Globus pallidus (tissue), 1 donor: Measurements from ENCODE around the gene GLTPD2.

ENCODE experiments used
- DNase-seq: peaks from one replicate; pipeline ENCODE4 v3.0.0-alpha.2; 2015; ENCODE audit warnings: low spot score

Gene GLTPD2

GRCh38 chr17:4771519-4772234, 17.1 kb upstream of the GLTPD2 start, which contains the start of gene TM4SF5:
TM4SF5 (plus strand) TSS chr17:4771886; CDS start chr17:4771923, 37 bp downstream.
- no peak for DNase-seq

DNA sequence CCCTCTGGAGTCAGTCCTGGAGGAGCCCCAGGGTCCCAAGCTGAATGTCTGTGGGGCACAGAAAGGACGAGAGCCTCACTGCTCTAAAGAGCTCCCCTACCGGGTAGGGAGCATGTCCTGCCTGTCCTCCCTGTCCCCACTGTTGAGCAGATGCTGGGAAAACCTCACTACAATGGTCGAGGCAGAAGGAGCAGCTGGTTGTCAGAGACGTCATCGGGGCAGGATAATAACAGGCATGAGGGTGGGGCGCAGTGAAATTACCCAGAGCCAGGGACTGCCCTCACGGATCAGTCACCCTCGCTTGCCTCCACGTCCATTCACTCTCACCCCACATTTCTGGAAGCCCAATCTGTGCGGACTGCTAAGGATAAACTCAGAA, 16.5 kb upstream of the GLTPD2 start:
- no peak for DNase-seq

- DNase-seq, result no peak
Measured at GRCh38 chr17:4777969-4778760, 10.6 kb upstream of the GLTPD2 start.

GRCh38 chr17:4780325-4780955, 8.3 kb upstream of the GLTPD2 start:
- no peak for DNase-seq

DNA sequence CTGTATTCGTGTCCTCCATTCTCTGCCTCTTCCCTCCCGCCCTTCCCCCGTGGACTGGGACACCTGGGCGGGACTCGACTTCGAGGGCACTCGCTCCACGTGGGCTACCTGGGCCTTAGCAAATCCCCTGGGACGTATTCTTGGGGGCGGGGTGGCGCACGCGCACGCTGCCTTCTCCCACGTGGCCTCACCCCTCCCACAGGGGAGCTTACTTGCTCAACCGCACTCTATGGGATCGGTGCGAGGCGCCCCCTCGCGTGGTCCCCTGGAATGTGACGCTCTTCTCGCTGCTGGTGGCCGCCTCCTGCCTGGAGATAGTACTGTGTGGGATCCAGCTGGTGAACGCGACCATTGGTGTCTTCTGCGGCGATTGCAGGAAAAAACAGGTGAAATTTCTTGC, 6.1 kb upstream of the GLTPD2 start:
- no peak for DNase-seq

DNA sequence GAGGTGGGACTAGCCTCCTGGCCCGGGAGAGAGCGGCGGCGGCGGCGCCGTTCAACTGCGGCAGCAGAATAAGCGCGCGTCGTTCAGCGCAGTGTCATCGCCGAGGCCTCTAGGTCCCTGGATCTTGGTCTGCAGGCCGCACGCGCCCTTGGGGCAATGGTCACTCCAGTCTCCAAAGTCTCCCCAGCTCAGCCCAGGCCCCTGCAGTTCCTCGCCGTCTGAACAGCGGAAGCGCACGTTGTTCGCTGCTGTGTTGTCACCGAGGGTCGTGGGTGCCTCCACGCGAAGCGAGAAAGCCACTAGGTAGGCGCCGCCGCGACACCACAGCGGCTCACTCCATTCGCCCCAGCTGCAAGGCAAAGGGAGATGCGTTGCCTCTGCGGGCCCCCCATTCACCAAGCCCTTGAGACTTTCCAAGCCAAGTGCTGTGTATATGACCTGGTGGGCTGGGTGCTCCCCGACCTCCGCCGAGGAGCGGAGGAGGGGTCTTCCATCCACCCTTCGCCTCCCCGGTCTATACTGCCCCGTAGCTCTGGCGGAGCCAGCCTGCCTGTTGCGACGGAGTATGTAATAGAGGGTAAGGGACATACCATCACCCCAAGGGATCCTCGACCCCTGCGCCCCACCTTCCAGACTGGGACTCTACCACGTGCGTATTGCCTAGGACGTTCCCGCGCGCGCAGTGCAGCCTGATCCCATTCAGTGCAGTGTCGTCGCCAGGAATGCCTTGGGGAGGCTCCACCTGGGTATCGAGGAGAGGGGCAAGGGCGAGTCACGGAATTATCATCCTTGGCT, 3.3 kb upstream of the GLTPD2 start:
- no peak for DNase-seq

DNA sequence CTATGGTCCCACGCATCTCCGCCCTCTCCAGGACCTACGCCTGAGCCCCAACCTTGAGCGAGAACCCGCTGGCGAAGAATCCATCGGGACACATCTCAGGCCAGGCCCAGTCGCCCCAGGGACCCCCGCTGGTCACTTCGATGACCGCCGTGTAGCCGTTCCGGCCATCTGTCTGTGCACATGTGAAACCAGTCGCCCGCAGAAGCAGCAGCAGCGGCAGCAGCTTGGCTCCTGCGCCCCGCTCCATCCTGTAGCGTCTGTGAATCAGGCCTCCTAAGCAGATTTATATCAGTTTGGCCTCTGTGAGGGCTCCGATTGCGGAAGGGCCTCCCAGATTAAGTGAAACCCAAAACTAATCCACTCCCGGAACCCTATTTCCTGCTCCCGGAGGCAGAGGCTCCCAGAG, 2.7 kb upstream of the GLTPD2 start, which contains the start of gene VMO1:
Gene VMO1 (minus strand): TSS at position 259 of the 406 bp plus-strand sequence. CDS start 12 bp downstream, at position 247.
- DNase-seq, result peak; percentile 19

DNA sequence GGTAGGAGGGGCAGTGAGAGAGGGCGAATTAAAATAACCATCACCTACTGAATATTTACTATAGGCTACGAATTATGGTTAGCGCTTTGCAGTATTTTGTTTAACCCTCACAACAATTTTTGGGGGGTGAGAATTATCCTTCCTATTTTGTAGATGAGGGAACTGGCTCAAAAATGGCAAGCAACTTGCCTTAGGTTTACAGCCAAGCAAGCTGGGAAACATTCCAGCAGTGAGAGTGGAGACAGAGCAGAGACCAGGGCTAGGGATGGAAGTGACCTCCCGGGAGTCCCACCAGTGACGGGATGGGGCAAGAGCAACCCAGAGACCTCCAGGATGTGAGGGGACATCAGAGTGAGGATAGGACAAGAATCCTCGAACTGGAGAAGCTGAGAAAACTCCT, 2.2 kb upstream of the GLTPD2 start:
- DNase-seq, result peak; percentile 26

DNA sequence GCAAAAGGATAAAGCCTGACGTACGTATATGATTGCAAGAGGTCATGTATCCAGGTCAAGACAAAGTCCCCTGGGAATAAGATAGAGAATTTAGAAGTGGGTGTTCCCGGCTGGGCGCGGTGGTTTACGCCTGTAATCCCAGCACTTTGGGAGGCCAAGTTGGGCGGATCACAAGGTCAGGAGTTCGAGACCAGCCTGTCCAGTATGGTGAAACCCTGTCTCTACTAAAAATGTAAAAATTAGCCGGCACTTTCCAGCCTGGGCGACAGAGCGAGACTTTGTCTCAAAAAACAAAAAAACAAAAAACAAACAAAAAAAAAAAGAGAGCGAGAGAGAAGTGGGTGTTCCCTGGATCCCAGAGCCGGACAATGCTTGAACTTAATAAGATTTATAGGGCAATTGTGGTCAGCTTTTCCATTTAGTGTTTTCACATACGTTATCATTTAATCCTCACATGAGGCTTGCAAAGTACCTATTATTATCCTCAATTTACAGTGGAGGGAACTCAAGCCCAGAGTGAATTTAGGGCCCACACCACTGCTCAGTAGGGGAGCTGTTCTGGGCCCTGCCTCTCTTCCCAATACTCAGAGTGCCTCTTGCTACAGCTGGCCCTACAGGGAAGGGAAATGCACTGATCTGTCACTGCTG, 481 bp upstream of the GLTPD2 start:
- DNase-seq, result no peak

DNA sequence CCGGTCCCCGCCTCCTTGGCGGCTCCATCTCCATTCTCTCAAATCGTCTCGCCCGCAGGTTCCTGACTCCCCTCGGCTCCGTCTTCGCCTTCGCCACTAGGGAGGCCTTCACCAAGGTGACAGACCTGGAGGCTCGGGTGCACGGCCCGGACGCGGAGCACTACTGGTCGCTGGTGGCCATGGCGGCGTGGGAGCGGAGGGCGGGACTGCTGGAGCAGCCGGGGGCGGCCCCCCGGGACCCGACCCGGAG, 862 bp downstream of the GLTPD2 start:
- no peak for DNase-seq

DNA sequence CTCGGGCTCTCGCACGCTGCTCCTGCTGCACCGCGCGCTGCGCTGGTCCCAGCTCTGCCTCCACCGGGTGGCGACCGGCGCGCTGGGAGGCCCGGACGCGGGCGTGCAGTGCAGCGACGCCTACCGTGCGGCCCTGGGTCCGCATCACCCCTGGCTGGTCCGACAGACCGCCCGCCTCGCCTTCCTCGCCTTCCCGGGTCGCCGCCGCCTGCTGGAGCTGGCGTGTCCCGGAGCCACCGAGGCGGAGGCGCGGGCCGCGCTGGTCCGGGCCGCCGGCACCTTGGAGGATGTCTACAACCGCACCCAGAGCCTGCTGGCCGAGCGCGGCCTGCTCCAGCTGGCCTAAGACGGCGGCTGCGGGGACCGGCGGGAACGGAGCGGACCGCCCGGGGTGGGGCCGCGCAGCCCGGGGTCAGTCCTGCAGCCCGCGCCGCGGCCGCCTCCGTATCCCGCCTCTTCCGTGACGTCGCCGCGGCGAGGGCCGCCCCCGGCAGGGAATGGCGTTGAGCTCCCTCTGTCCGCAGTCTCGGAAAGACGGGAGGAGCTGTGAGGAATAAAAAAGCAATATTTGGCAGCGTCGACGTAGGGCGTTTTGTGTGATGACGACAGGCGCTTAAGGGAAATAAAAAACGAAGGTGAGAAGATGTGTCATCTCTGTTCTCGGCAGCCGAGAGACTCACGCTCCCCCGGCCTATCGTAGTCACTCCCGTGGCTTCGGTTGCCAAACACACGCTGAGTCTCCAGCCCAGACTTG, 1.4 kb downstream of the GLTPD2 start:
- DNase-seq, result peak; percentile 85

- DNase-seq, result no peak
Measured at GRCh38 chr17:4790705-4791088, 1.9 kb downstream of the GLTPD2 start.

GRCh38 chr17:4795168-4795567, 6.4 kb downstream of the GLTPD2 start:
- DNase-seq, result no peak

DNA sequence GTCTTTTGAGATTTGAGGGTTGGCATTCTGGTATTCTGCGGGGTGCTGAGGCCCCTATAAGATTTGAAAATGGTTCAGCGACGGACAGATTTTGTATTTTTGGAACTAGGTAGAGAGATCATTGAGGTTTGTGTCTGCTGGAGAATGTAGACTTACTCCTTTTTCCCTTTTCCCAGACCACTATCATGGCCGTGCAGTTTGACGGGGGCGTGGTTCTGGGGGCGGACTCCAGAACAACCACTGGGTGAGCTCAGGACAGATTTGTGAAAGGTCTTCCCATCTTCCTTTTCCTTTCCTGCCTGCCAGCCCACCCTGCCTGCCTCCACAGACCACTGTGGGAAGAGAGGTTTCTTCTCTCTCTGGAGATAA, 7.8 kb downstream of the GLTPD2 start:
- DNase-seq, result no peak

DNA sequence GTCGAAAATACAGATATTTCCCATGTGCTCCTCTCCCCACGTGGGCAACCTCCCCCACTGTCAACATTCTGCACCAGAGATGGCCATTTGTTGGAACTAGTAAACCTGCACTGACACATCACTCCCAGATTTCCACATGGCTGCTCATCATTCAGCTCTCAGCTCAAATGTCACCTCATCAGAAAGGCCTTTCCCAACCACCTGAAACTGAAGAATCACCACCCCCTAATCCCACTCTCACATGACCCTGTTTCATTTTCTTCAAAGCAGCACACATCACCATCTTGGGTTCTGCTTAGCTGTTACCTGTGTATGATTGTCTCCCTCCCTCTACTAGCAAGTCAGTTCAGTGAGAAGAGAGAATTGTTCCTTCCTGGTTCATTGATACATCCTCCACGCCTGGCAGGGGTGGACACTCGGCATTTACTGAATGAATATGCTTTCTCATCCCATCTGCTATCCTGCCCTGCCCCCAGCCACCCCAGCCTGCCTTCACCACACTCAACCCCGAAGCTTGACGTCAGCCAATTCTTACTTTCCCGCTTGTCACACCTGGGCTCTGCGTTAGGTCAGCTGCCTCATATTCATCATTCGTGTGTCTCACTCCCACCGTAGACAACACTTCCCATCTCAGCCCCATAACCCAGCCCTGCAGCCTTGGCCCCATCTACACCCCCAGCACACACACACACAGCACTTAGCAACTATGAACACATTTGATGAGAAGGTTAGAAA, 11.9 kb downstream of the GLTPD2 start:
- no peak for DNase-seq

GRCh38 chr17:4802228-4802627, 13.5 kb downstream of the GLTPD2 start, which contains the start of gene C17orf114:
C17orf114 (minus strand) TSS chr17:4802328.
- DNase-seq, result no peak

DNA sequence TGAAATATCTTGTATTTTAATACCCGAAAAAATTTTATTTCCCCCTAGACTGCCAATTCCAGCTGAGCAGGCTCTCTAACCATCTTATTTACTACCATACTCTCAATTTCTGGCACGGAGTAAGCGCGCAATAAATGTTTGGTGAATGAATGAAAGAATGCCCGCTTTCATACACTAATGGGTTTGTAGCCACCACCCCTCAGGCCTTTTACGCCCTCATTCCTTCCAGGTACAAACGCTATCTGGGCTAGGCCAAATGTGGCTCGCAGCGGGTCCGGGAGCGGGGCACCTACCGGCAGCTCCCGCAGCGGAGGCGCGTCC, 17.7 kb downstream of the GLTPD2 start:
- peak; percentile 17 for DNase-seq

- DNase-seq, result peak; percentile 84
Measured at GRCh38 chr17:4806777-4807604, 18.2 kb downstream of the GLTPD2 start, which contains the start of gene PLD2. PLD2 (plus strand) TSS chr17:4807152; CDS start chr17:4807773, 621 bp downstream.

DNA sequence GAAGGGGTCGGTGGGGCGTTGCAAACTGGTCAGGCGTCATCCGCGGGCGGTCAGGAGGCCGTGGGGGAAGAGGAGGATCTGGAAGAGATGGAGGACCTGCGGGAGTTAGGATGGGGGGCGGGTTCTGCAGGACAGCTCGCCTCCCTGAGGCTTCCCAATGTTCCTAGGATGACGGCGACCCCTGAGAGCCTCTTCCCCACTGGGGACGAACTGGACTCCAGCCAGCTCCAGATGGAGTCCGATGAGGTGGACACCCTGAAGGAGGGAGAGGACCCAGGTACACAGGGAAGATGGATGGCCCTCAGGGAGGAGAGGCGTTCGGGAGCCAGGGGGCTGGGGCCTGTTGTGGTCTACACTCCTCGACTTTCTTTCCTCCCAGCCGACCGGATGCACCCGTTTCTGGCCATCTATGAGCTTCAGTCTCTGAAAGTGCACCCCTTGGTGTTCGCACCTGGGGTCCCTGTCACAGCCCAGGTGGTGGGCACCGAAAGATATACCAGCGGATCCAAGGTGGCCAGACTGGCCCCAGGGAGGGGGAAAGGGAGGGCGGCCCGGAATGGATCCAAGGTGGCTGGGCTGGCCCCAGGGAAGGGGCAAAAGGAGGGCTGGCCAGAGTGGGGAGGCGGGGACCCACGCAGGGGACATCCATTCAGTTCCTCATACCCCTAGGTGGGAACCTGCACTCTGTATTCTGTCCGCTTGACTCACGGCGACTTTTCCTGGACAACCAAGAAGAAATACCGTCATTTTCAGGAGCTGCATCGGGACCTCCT, 19.0 kb downstream of the GLTPD2 start:
- no peak for DNase-seq
